H1 (cell line): ENCODE data around the gene ZBTB33. TPM values are rescaled to one million over a fixed set of nuclear protein-coding genes. Genes with fewer than 3 reads are reported as not detected.

Experiments used
- CTCF ChIA-PET: fragments of 300-600 bp; sonication (Branson Sonifier 250); formaldehyde crosslinking; loops from one replicate; lab custom pipeline; 2021; ENCODE audit not compliant: partially characterized antibody; lab: Charles Lee
- POLR2A ChIA-PET: fragments of 300-600 bp; sonication (Branson Sonifier 250); formaldehyde crosslinking; loops from one replicate; lab custom pipeline; 2021; ENCODE audit warnings: inconsistent platforms; ENCODE audit not compliant: partially characterized antibody; lab: Charles Lee
- DNase-seq, 2 experiments: peaks; one replicate each; pipeline versions ENCODE4 v3.0.0 to v3.0.0-alpha.2; 2010 to 2022; ENCODE audit warnings: low spot score in 2 of 2, low read depth in 1 of 2, mixed read lengths in 1 of 2
- FAIRE-seq: peaks from 2 replicates; lab custom pipeline; 2011; peaks lifted over from hg19 to GRCh38; lab: Jason Lieb, UNC
- H2AFZ ChIP-seq: 2 replicates; pipeline ENCODE4 v1.8.1; 2012; ENCODE audit warnings: low read length, inconsistent platforms
- H2AK5ac ChIP-seq: 2 replicates; pipeline ENCODE4 v1.6.1; 2013; ENCODE audit warnings: low read depth, low read length
- H2BK120ac ChIP-seq: replicated peaks from 2 replicates; pipeline ENCODE3; 2013; ENCODE audit warnings: low read depth, low read length, inconsistent platforms
- H2BK12ac ChIP-seq: 2 replicates; pipeline ENCODE4 v1.6.1; 2013; ENCODE audit warnings: low read depth, low read length
- H2BK15ac ChIP-seq: 2 replicates; pipeline ENCODE4 v1.6.1; 2013; ENCODE audit warnings: low read length
- H2BK20ac ChIP-seq: 2 replicates; pipeline ENCODE4 v1.6.1; 2013; ENCODE audit warnings: low read length
- H2BK5ac ChIP-seq: 2 replicates; pipeline ENCODE4 v1.6.1; 2013; ENCODE audit warnings: low read depth, low read length
- H3K14ac ChIP-seq: 2 replicates; pipeline ENCODE4 v1.6.1; 2013; ENCODE audit warnings: inconsistent platforms; ENCODE audit not compliant: insufficient read length
- H3K18ac ChIP-seq: 2 replicates; pipeline ENCODE4 v1.6.1; 2013; ENCODE audit warnings: low read length; ENCODE audit errors: extremely low read depth
- H3K23ac ChIP-seq: 2 replicates; pipeline ENCODE4 v1.6.1; 2013; ENCODE audit warnings: inconsistent platforms; ENCODE audit not compliant: insufficient read length
- H3K23me2 ChIP-seq: 2 replicates; pipeline ENCODE4 v1.6.1; 2013; ENCODE audit warnings: low read depth, low read length
- H3K27ac ChIP-seq: 2 replicates; pipeline ENCODE4 v1.6.1; 2011; ENCODE audit warnings: low read depth, low read length, inconsistent platforms
- H3K27me3 ChIP-seq, 4 experiments: replicated peaks in 1 of 4; 1 replicate in 1 of 4; 2 replicates in 3 of 4; pipeline versions ENCODE4 v1.6.1 to v1.8.1; 2011 to 2013; ENCODE audit warnings: low read length in 3 of 4, mild to moderate bottlenecking in 3 of 4, inconsistent platforms in 2 of 4, mixed read lengths in 2 of 4, moderate library complexity in 1 of 4; ENCODE audit not compliant: control insufficient read depth in 3 of 4, insufficient read depth in 3 of 4; ENCODE audit errors: extremely low read depth in 1 of 4
- H3K36me3 ChIP-seq, 4 experiments: 2 replicates each; pipeline versions ENCODE4 v1.6.1 to v1.8.1; 2011 to 2013; ENCODE audit warnings: mild to moderate bottlenecking in 4 of 4, low read length in 3 of 4, moderate library complexity in 2 of 4, control low read depth in 1 of 4, inconsistent platforms in 1 of 4; ENCODE audit not compliant: insufficient read depth in 4 of 4, control insufficient read depth in 2 of 4
- H3K4ac ChIP-seq: replicated peaks from 2 replicates; pipeline ENCODE3; 2013; ENCODE audit warnings: low read length, low read depth, mixed read lengths, inconsistent platforms; ENCODE audit not compliant: insufficient read length
- H3K4me1 ChIP-seq, 4 experiments: replicated peaks in 1 of 4; 1 replicate in 1 of 4; 2 replicates in 3 of 4; pipeline versions ENCODE4 v1.6.1 to v1.8.1; 2011 to 2013; ENCODE audit warnings: low read length in 3 of 4, inconsistent platforms in 2 of 4, mixed read lengths in 1 of 4; ENCODE audit not compliant: insufficient read depth in 4 of 4, control insufficient read depth in 3 of 4
- H3K4me2 ChIP-seq, 2 experiments: 2 replicates each; pipeline versions ENCODE4 v1.6.1 to v1.8.1; 2011 to 2013; ENCODE audit warnings: low read depth in 2 of 2, low read length in 2 of 2, control low read depth in 1 of 2, inconsistent platforms in 1 of 2, mild to moderate bottlenecking in 1 of 2; ENCODE audit not compliant: insufficient read depth in 1 of 2
- H3K4me3 ChIP-seq, 4 experiments: fragments of 200-600, 300-600 bp in 1 of 4; sonication (generic), shearing (Covaris generic), sonication (Bioruptor Twin) in 1 of 4; 2 replicates each; pipeline versions ENCODE4 v1.5.1 to v1.8.1; 2011 to 2016; ENCODE audit warnings: low read length in 4 of 4, low read depth in 3 of 4, control low read depth in 2 of 4, inconsistent platforms in 2 of 4, mild to moderate bottlenecking in 2 of 4, mixed read lengths in 1 of 4, moderate library complexity in 1 of 4; ENCODE audit not compliant: insufficient read depth in 2 of 4; ENCODE audit errors: extremely low read depth in 1 of 4
- H3K56ac ChIP-seq: replicated peaks from 2 replicates; pipeline ENCODE3; 2013; ENCODE audit warnings: low read depth, mild to moderate bottlenecking, mixed read lengths, low read length, inconsistent platforms; ENCODE audit not compliant: insufficient read length
- H3K79me1 ChIP-seq: 2 replicates; pipeline ENCODE4 v1.6.1; 2013; ENCODE audit warnings: low read depth, low read length, control low read depth
- H3K79me2 ChIP-seq, 2 experiments: 2 replicates each; pipeline versions ENCODE4 v1.6.1 to v1.8.1; 2012 to 2013; ENCODE audit warnings: low read length in 2 of 2, mild to moderate bottlenecking in 2 of 2, inconsistent platforms in 1 of 2; ENCODE audit not compliant: insufficient read depth in 2 of 2, control insufficient read depth in 1 of 2
- H3K9ac ChIP-seq, 4 experiments: replicated peaks in 1 of 4; 1 replicate in 1 of 4; 2 replicates in 3 of 4; pipeline versions ENCODE4 v1.6.1 to v1.8.1; 2011 to 2013; ENCODE audit warnings: low read depth in 3 of 4, low read length in 3 of 4, control low read depth in 2 of 4, mild to moderate bottlenecking in 2 of 4, moderate library complexity in 2 of 4, inconsistent platforms in 1 of 4; ENCODE audit errors: extremely low read depth in 1 of 4
- H3K9me3 ChIP-seq, 2 experiments: 2 replicates each; pipeline versions ENCODE4 v1.6.1 to v1.8.1; 2012 to 2013; ENCODE audit warnings: mild to moderate bottlenecking in 2 of 2, moderate library complexity in 2 of 2, control low read depth in 1 of 2, inconsistent platforms in 1 of 2, low read depth in 1 of 2, low read length in 1 of 2, mixed read lengths in 1 of 2; ENCODE audit not compliant: insufficient read depth in 2 of 2
- H4K20me1 ChIP-seq, 2 experiments: replicated peaks in 1 of 2; 2 replicates each; pipeline versions ENCODE3 to v1.8.1; 2011 to 2013; ENCODE audit warnings: inconsistent platforms in 2 of 2, low read length in 2 of 2, mild to moderate bottlenecking in 1 of 2; ENCODE audit not compliant: insufficient read depth in 2 of 2, control insufficient read depth in 1 of 2
- H4K5ac ChIP-seq: 2 replicates; pipeline ENCODE4 v1.6.1; 2013; ENCODE audit warnings: low read length, low read depth, mixed read lengths, inconsistent platforms; ENCODE audit not compliant: insufficient read length
- H4K8ac ChIP-seq: 2 replicates; pipeline ENCODE4 v1.8.0; 2013; ENCODE audit warnings: mild to moderate bottlenecking, moderate library complexity, low read length, inconsistent platforms; ENCODE audit not compliant: insufficient read depth; ENCODE audit errors: extremely low read depth
- H4K91ac ChIP-seq: replicated peaks from 2 replicates; pipeline ENCODE3; 2013; ENCODE audit warnings: low read length, mixed read lengths, inconsistent platforms; ENCODE audit not compliant: insufficient read length
- RXRA ChIP-seq: IDR thresholded peaks from 2 replicates; pipeline ENCODE4 v1.6.1; 2011; ENCODE audit warnings: low read depth, mild to moderate bottlenecking, low read length, moderate library complexity; ENCODE audit not compliant: insufficient read depth
- WGBS, 2 experiments: shearing (Covaris generic) in 1 of 2; methylation state at CpG; one replicate each; pipeline versions ENCODE4 v1.1.6 to v1.1.7; 2013 to 2015; ENCODE audit warnings: low lambda C conversion rate in 2 of 2, mixed read lengths in 2 of 2, inconsistent platforms in 1 of 2, low coverage in 1 of 2, missing lambda C conversion rate in 1 of 2; ENCODE audit not compliant: insufficient replicate concordance in 2 of 2, insufficient coverage in 1 of 2, insufficient read length in 1 of 2; ENCODE audit errors: extremely low coverage in 1 of 2, missing lambda C conversion rate in 1 of 2; 5-methylcytosine and 5-hydroxymethylcytosine counted together
- polyA plus RNA-seq, 7 experiments: library from polyadenylated mRNA; depleted of rRNA in 3 of 7; stranded (reverse) in 5 of 7; unstranded in 2 of 7; fragments of >200 nt in 5 of 7; fragments of 200-250 nt in 2 of 7; gene quantifications; 1 replicate in 5 of 7; 2 replicates in 1 of 7; 4 replicates in 1 of 7; pipeline versions ENCODE4 v1.2.1 to v1.2.3, GENCODE V29; 2011 to 2013; ENCODE audit warnings: missing spikeins in 2 of 7, mixed read lengths in 2 of 7
- total RNA-seq: library from RNA; stranded (reverse); fragmentation: NEBNext Ultra II Directional; extraction: Animal tissue kit (Norgen Biotek cat#: 25700); gene quantifications from 2 replicates; pipeline ENCODE4 v1.2.1, GENCODE V29; 2021

The ZBTB33 gene
- total and polyA plus RNA-seq, 2 of the 8 experiments (the other 6 are each of a cell fraction or from before 2014, with no cell fraction given): 3.4 to 14.9 TPM

GRCh38 chrX:120281761-120282160 is 31.1 kb downstream of the ZBTB33 start:
- no peak for TF ChIP-seq RXRA
- TF ChIP-seq, all 59 proteins: peak for 0
- DNase-seq: no peak
- H3K18ac ChIP-seq: no peak overlapping the region
- no peak overlapping the region for H2BK20ac ChIP-seq
- no peak overlapping the region for H4K5ac ChIP-seq
- no peak overlapping the region for H4K91ac ChIP-seq
- no peak overlapping the region for H3K27ac ChIP-seq
- H3K23me2 ChIP-seq: no peaks in the 10 kb centered on the region
- ChIA-PET POLR2A (interaction anchor here (0.8 kb wide), 1 partner anchor 19 kb away, joined by 3 read pairs; no protein-coding TSS in a partner anchor), CTCF (interaction anchor here (0.9 to 1.3 kb wide), 2 partner anchors 9 to 11 kb away, joined by 3 to 4 read pairs; no protein-coding TSS in a partner anchor)
- no peak for FAIRE-seq
- no peaks in the 10 kb centered on the region for H3K79me2 ChIP-seq
- H2AFZ ChIP-seq: no peak overlapping the region
- no peak overlapping the region for H2AK5ac ChIP-seq
- no peak overlapping the region for H2BK120ac ChIP-seq
- H3K9me3 ChIP-seq: no peaks in the 10 kb centered on the region
- H4K20me1 ChIP-seq: no peaks in the 10 kb centered on the region
- H3K36me3 ChIP-seq: no peaks in the 10 kb centered on the region
- H3K14ac ChIP-seq: no peak overlapping the region
- no peak overlapping the region for H3K23ac ChIP-seq
- no peaks in the 10 kb centered on the region for H3K79me1 ChIP-seq
- H3K4me1 ChIP-seq: peaks cover 0 to 3% (median 0%) of the 10 kb centered on the region in 4 experiments; a peak in 1 of 7 replicates
- H2BK12ac ChIP-seq: no peak overlapping the region
- H3K4ac ChIP-seq: no peak overlapping the region
- H2BK5ac ChIP-seq: no peak overlapping the region
- WGBS, 2 experiments: 98% methylated on average over 4 of the region's 4 CpGs; no CpG with 5 or more reads in 1 of the 2 experiments
- H3K9ac ChIP-seq: no peak overlapping the region
- H3K56ac ChIP-seq: no peak overlapping the region
- H3K4me3 ChIP-seq: no peak overlapping the region
- H2BK15ac ChIP-seq: no peak overlapping the region
- H4K8ac ChIP-seq: no peak overlapping the region
- H3K27me3 ChIP-seq: 0 out of 7 replicates have a peak, but pooled peaks cover 0 to under 1% (median 0%) of the 10 kb centered on the region in 4 experiments
- H3K4me2 ChIP-seq: no peak overlapping the region
